Breast epithelium (tissue), 4 donors: ENCODE measurements around the gene YBX1. TPM values are rescaled to one million over a fixed set of nuclear protein-coding genes. Genes with fewer than 3 reads are reported as not detected.

Experiments
- DNase-seq, 2 donors: peaks; one replicate each; pipeline ENCODE4 v3.0.0-alpha.2; 2019; ENCODE audit warnings: low spot score in 2 of 2
- H3K27ac ChIP-seq, 2 donors: fragments of 200-600 bp; sonication (generic) in 1 of 2; one replicate each; pipeline ENCODE4 v1.5.1; 2016 to 2019; ENCODE audit warnings: mild to moderate bottlenecking in 1 of 2
- H3K27me3 ChIP-seq, 2 donors: fragments of 200-600 bp; sonication (generic) in 1 of 2; one replicate each; pipeline versions ENCODE4 v1.5.1 to v1.6.0; 2017 to 2019; ENCODE audit warnings: control low read depth in 1 of 2, mild to moderate bottlenecking in 1 of 2
- H3K36me3 ChIP-seq: fragments of 200-600 bp; one replicate; pipeline ENCODE4 v1.5.1; 2019
- H3K4me1 ChIP-seq, 2 donors: fragments of 200-600 bp; sonication (generic); one replicate each; pipeline ENCODE4 v1.5.1; 2016 to 2019; ENCODE audit warnings: control low read depth in 1 of 2
- H3K4me3 ChIP-seq, 3 donors: fragments of 200-600 bp; sonication (generic); 1 replicate in 2 of 3; 2 replicates in 1 of 3; pipeline ENCODE4 v1.5.1; 2016 to 2019; ENCODE audit warnings: mild to moderate bottlenecking in 3 of 3, moderate library complexity in 2 of 3
- H3K9me3 ChIP-seq, 2 donors: fragments of 200-600 bp; sonication (generic) in 1 of 2; one replicate each; pipeline ENCODE4 v1.5.1; 2016 to 2019; ENCODE audit warnings: control low read depth in 1 of 2
- POLR2A ChIP-seq: fragments of 450-650 bp; IDR thresholded peaks from one replicate; pipeline ENCODE4 v1.6.1; 2016; ENCODE audit warnings: antibody characterized with exemption, mild to moderate bottlenecking, moderate library complexity
- POLR2AphosphoS5 ChIP-seq, 3 donors: sonication (generic); formaldehyde crosslinking; IDR thresholded peaks; one replicate each; pipeline ENCODE4 v1.6.1; 2017; ENCODE audit warnings: antibody characterized with exemption in 3 of 3
- intact Hi-C: fragments of 100-400 bp; cut with DNase I; formaldehyde crosslinking; loops from one replicate; pipeline ENCODE4 v1.15.1; 2023; ENCODE audit warnings: low total_unique reads
- total RNA-seq, 3 donors: library from RNA; depleted of rRNA; stranded (reverse); fragments of >200 nt; gene quantifications; one replicate each; pipeline ENCODE4 v1.1.0, GENCODE V29; 2016
- TF ChIP-seq, protein P1 (sequence below), 3 donors: fragments of 450-650 bp; IDR thresholded peaks; one replicate each; pipeline ENCODE4 v1.5.1; 2016 to 2017; ENCODE audit warnings: antibody characterized with exemption in 3 of 3, mild to moderate bottlenecking in 3 of 3, moderate library complexity in 3 of 3

YBX1 gene
- total RNA-seq, 3 donors from 2014 or later: 332 to 694 (median 485) TPM

DNA sequence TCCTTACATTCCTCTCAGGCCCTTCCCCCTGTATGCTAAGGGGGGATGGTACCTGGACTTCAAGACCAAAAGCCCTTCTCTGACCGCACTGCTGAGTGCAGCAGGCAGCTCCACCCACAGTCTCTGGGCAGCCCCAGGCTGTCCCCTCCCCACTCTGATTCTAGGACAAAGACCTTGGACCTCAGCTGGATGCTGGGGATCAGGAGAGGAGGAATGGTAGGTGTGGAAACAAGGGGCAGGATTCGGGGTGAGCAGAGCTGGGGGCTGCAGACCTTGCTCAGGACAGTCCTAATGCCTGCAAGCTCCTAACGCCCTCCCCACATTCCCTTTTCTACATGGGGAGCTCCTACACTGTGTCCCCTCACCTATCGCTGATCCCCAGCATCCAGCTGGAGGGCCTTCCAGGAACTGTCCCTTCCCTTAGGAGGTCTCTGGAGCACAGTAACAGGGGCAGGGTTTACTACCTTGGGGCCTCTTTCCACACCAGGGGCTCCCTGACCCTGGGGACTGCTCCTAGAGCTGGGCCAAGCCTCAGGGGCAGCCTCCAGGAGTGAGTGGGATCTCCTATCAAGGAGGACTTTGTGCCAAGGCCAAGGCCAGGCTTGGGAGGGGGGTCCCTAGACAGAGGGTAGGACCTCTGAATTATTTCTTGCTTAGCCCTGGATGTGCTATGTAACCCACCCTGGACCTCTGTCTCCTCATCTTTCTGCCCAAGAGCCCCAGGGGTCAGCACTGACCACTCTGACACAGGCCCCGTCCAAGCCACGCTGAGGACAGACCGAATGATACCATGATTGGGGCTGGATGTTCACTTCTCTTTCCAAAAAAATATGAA is 52.2 kb downstream of the YBX1 start:
- H3K36me3 ChIP-seq: no peaks in the 10 kb centered on the region
- no peaks in the 10 kb centered on the region for H3K9me3 ChIP-seq
- no peak overlapping the region for H3K4me3 ChIP-seq
- intact Hi-C loops: no loop called here
- no peaks in the 10 kb centered on the region for H3K27me3 ChIP-seq
- no peaks in the 10 kb centered on the region for H3K4me1 ChIP-seq
- TF ChIP-seq POLR2AphosphoS5 (IDR thresholded peaks at IDR 0.05): no peak
- no peak for DNase-seq
- no peak overlapping the region for H3K27ac ChIP-seq

DNA sequence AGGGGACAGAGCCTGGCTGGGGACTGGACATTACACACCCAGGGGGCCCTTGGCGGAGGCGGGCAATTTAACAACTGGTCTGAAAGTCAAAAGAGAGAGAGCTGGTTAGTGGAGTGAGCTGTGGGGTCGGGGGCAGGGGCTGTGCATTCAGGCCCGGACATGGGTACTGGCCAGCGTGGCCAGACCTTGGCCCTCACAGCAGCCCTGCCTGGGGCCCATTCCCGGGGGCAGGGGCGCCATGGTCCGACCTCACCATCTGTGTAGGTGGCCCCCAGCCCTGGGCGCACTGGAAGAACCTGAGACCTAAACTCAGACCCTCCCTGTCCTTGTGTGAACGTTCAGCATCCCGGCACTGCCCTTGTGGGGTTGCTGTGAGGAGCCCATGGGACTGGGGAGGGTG is 52.8 kb downstream of the YBX1 start:
- no peaks in the 10 kb centered on the region for H3K36me3 ChIP-seq
- TF ChIP-seq, protein P1, sequence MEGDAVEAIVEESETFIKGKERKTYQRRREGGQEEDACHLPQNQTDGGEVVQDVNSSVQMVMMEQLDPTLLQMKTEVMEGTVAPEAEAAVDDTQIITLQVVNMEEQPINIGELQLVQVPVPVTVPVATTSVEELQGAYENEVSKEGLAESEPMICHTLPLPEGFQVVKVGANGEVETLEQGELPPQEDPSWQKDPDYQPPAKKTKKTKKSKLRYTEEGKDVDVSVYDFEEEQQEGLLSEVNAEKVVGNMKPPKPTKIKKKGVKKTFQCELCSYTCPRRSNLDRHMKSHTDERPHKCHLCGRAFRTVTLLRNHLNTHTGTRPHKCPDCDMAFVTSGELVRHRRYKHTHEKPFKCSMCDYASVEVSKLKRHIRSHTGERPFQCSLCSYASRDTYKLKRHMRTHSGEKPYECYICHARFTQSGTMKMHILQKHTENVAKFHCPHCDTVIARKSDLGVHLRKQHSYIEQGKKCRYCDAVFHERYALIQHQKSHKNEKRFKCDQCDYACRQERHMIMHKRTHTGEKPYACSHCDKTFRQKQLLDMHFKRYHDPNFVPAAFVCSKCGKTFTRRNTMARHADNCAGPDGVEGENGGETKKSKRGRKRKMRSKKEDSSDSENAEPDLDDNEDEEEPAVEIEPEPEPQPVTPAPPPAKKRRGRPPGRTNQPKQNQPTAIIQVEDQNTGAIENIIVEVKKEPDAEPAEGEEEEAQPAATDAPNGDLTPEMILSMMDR (IDR thresholded peaks at IDR 0.05): no peak
- TF ChIP-seq POLR2A: no peak
- no peak for DNase-seq
- H3K27me3 ChIP-seq: no peaks in the 10 kb centered on the region
- no peaks in the 10 kb centered on the region for H3K4me1 ChIP-seq
- no peak overlapping the region for H3K27ac ChIP-seq
- intact Hi-C loops: no loop called here
- no peaks in the 10 kb centered on the region for H3K9me3 ChIP-seq
- no peak overlapping the region for H3K4me3 ChIP-seq

GRCh38 chr1:42735477-42736105 is 53.4 kb downstream of the YBX1 start:
- intact Hi-C loops: no loop called here
- Histone ChIP-seq H3K36me3 (no peaks in the 10 kb centered on the region), H3K4me1 (no peaks in the 10 kb centered on the region), H3K27ac (no peak overlapping the region), H3K9me3 (no peaks in the 10 kb centered on the region), H3K4me3 (no peak overlapping the region), H3K27me3 (no peaks in the 10 kb centered on the region)
- no peak for DNase-seq
- no peak for TF ChIP-seq POLR2A
- TF ChIP-seq, protein P1 (IDR thresholded peaks at IDR 0.05): no peak
- TF ChIP-seq POLR2AphosphoS5 (IDR thresholded peaks at IDR 0.05): no peak

- Histone ChIP-seq H3K4me3 (no peak overlapping the region), H3K27ac (no peak overlapping the region), H3K9me3 (no peaks in the 10 kb centered on the region), H3K4me1 (no peaks in the 10 kb centered on the region), H3K27me3 (no peaks in the 10 kb centered on the region), H3K36me3 (no peaks in the 10 kb centered on the region)
- intact Hi-C loops: no loop called here
- TF ChIP-seq POLR2AphosphoS5 (IDR thresholded peaks at IDR 0.05): no peak
- no peak for TF ChIP-seq POLR2A
- TF ChIP-seq, protein P1 (IDR thresholded peaks at IDR 0.05): no peak
- DNase-seq: no peak
Observed at GRCh38 chr1:42736152-42736551, 53.9 kb downstream of the YBX1 start.

GRCh38 chr1:42736571-42737200 is 54.5 kb downstream of the YBX1 start:
- intact Hi-C loops: no loop called here
- DNase-seq: no peak
- H3K9me3 ChIP-seq: no peaks in the 10 kb centered on the region
- no peaks in the 10 kb centered on the region for H3K36me3 ChIP-seq
- H3K27me3 ChIP-seq: no peaks in the 10 kb centered on the region
- H3K4me1 ChIP-seq: no peaks in the 10 kb centered on the region
- no peak overlapping the region for H3K4me3 ChIP-seq
- TF ChIP-seq, protein P1 (IDR thresholded peaks at IDR 0.05): no peak
- TF ChIP-seq POLR2AphosphoS5 (IDR thresholded peaks at IDR 0.05) (no peak), POLR2A (no peak)
- H3K27ac ChIP-seq: no peak overlapping the region
